ENCODE results near the gene MT1F. TPM values are rescaled to one million over a fixed set of nuclear protein-coding genes. Genes with fewer than 3 reads are reported as not detected.

The MT1F gene
- total RNA-seq, 1 donor, result 3.3 TPM

DNA sequence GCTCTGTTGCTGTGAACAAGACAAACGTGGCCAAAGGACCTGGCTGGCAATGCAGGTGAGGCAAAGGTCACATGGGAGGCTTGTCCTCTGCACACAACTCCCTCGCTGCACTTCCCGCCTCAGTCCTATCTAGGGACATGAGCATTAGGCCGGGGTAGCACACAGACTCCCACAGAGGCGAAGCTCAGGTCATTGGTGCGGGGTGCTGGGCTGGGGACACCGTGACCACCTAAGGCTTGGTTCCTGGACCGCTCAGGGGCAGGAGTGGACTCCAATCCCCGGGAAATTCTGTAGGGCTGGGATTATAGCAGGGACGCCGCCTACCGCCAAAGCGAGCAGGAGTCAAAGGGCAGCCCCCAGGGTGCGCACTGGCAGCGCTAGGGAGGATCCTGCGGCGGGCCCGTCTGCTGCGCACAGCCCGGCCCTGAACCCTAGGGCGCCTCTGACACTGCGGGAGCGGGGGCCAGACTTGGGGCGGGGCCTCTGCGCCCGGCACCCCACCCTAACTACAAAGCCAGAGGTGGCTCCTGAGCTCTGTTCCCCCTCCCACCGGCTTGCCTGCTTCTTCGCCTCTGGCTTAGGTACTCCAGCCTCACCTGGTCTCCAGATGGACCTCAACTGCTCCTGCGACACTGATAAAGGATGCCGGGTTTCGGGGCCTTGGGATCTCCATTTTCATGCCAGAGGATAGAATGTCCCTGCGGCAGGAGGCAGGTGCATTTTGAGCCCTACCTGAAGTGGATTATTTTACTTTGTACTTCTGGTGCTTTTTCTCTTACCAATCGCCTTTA, 9.9 kb upstream of the MT1F start:
- H3K4me1 ChIP-seq (ENCODE audit: insufficient read depth, low read length), result peaks cover 3% of the 10 kb centered on the region
- DNase-seq (ENCODE audit: insufficient read length, low spot score, missing footprints), result no peak
- no peak overlapping the region for H2AFZ ChIP-seq (ENCODE audit: low read length)
- no peaks in the 10 kb centered on the region for H3K36me3 ChIP-seq (ENCODE audit: insufficient read depth, low read length)
- no peaks in the 10 kb centered on the region for H3K9me3 ChIP-seq (ENCODE audit: low read depth, low read length)
- TF ChIP-seq, protein P1, sequence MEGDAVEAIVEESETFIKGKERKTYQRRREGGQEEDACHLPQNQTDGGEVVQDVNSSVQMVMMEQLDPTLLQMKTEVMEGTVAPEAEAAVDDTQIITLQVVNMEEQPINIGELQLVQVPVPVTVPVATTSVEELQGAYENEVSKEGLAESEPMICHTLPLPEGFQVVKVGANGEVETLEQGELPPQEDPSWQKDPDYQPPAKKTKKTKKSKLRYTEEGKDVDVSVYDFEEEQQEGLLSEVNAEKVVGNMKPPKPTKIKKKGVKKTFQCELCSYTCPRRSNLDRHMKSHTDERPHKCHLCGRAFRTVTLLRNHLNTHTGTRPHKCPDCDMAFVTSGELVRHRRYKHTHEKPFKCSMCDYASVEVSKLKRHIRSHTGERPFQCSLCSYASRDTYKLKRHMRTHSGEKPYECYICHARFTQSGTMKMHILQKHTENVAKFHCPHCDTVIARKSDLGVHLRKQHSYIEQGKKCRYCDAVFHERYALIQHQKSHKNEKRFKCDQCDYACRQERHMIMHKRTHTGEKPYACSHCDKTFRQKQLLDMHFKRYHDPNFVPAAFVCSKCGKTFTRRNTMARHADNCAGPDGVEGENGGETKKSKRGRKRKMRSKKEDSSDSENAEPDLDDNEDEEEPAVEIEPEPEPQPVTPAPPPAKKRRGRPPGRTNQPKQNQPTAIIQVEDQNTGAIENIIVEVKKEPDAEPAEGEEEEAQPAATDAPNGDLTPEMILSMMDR (IDR thresholded peaks at IDR 0.05; ENCODE audit: extremely low read depth, low read depth, low read length), result no peak
- H3K4me2 ChIP-seq (ENCODE audit: insufficient read depth, low read length), result no peak overlapping the region
- no peak overlapping the region for H3K27ac ChIP-seq (ENCODE audit: low read depth, low read length)
- H3K27me3 ChIP-seq (ENCODE audit: insufficient read depth, low read length), result peaks cover 57% of the 10 kb centered on the region
- no peaks in the 10 kb centered on the region for H3K79me2 ChIP-seq (ENCODE audit: insufficient read depth, low read length)
- H3K4me3 ChIP-seq (ENCODE audit: insufficient read depth, low read length), result no peak overlapping the region
- no peaks in the 10 kb centered on the region for H4K20me1 ChIP-seq (ENCODE audit: insufficient read depth, low read length)

DNA sequence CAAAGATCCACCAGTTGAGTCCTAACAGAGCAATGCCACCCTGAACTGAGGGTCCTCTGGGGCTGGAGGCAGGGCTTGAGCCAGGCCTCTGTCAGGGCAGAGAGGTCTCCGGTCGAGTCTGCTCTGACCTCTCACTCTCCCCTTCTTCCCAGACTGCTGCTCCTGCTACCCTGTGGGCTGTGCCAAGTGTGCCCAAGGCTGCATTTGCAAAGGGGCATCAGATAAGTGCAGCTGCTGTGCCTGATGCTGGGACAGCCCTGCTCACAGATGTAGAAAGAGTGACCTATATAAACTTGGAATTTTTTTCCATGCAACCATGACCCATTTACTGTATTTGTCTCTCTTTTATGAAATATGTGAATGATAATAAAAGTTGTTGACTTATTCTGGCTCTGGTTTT, 8.5 kb upstream of the MT1F start:
- Histone ChIP-seq H3K27me3 (ENCODE audit: insufficient read depth, low read length) (peaks cover 59% of the 10 kb centered on the region), H3K79me2 (ENCODE audit: insufficient read depth, low read length) (no peaks in the 10 kb centered on the region), H3K4me2 (ENCODE audit: insufficient read depth, low read length) (no peak overlapping the region), H3K4me3 (ENCODE audit: insufficient read depth, low read length) (no peak overlapping the region), H2AFZ (ENCODE audit: low read length) (no peak overlapping the region), H4K20me1 (ENCODE audit: insufficient read depth, low read length) (no peaks in the 10 kb centered on the region), H3K27ac (ENCODE audit: low read depth, low read length) (no peak overlapping the region), H3K9me3 (ENCODE audit: low read depth, low read length) (no peaks in the 10 kb centered on the region), H3K4me1 (ENCODE audit: insufficient read depth, low read length) (no peaks in the 10 kb centered on the region), H3K36me3 (ENCODE audit: insufficient read depth, low read length) (no peaks in the 10 kb centered on the region)
- TF ChIP-seq, protein P1 (IDR thresholded peaks at IDR 0.05; ENCODE audit: extremely low read depth, low read depth, low read length), result no peak
- no peak for DNase-seq (ENCODE audit: insufficient read length, low spot score, missing footprints)

DNA sequence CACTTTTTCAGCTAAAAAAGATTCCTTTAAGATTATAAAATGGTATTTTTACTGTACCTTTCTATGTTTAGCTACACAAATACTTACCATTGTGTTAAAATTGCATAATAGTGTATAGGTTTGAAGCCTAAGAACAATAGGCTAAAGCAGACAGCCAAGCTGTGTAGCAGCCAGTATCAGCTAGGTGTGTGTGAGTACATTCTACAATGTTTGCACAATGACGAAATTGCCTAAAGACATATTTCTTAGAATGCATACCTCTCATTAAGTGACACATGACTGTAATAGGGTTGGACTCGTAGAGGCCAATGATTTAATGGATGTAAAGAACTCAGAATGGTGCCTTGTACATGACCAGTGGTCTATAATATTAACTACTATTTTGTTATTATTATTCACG, 7.9 kb upstream of the MT1F start:
- H3K27me3 ChIP-seq (ENCODE audit: insufficient read depth, low read length), result peaks cover 54% of the 10 kb centered on the region
- H3K4me1 ChIP-seq (ENCODE audit: insufficient read depth, low read length), result no peaks in the 10 kb centered on the region
- TF ChIP-seq, protein P1 (IDR thresholded peaks at IDR 0.05; ENCODE audit: extremely low read depth, low read depth, low read length), result no peak
- no peak overlapping the region for H3K4me3 ChIP-seq (ENCODE audit: insufficient read depth, low read length)
- no peaks in the 10 kb centered on the region for H3K79me2 ChIP-seq (ENCODE audit: insufficient read depth, low read length)
- no peak overlapping the region for H3K4me2 ChIP-seq (ENCODE audit: insufficient read depth, low read length)
- no peaks in the 10 kb centered on the region for H3K9me3 ChIP-seq (ENCODE audit: low read depth, low read length)
- H4K20me1 ChIP-seq (ENCODE audit: insufficient read depth, low read length), result no peaks in the 10 kb centered on the region
- no peak overlapping the region for H2AFZ ChIP-seq (ENCODE audit: low read length)
- H3K27ac ChIP-seq (ENCODE audit: low read depth, low read length), result no peak overlapping the region
- no peak for DNase-seq (ENCODE audit: insufficient read length, low spot score, missing footprints)
- H3K36me3 ChIP-seq (ENCODE audit: insufficient read depth, low read length), result no peaks in the 10 kb centered on the region

DNA sequence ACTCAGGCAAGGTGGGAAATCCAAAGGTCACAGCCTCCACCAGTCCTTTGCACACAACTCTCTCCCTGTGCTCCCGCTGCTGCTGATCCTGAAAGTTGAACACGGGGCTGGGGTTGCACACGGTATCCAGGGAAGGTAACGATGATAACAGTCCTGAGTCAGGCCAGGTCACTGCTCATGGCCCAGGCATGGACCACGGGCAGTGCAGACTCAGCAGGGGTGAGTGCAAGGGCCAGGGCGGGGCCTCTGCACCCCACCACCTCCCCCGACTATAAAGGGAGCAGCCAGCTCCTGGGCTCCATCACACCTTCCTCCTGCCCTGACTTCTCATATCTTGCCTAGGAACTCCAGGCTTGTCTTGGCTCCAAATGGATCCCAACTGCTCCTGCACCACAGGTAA, 6.2 kb upstream of the MT1F start, which contains the start of gene MT1B:
Gene MT1B, plus strand, starts transcription at position 301 of the 400 bp plus-strand sequence. Its CDS starts 68 bp downstream, at position 369.
- TF ChIP-seq, protein P1 (IDR thresholded peaks at IDR 0.05; ENCODE audit: extremely low read depth, low read depth, low read length), result no peak
- Histone ChIP-seq H3K27me3 (ENCODE audit: insufficient read depth, low read length) (peaks cover 44% of the 10 kb centered on the region), H3K36me3 (ENCODE audit: insufficient read depth, low read length) (no peaks in the 10 kb centered on the region), H3K79me2 (ENCODE audit: insufficient read depth, low read length) (no peaks in the 10 kb centered on the region), H3K4me1 (ENCODE audit: insufficient read depth, low read length) (no peaks in the 10 kb centered on the region), H2AFZ (ENCODE audit: low read length) (no peak within 1 kb of the TSS), H4K20me1 (ENCODE audit: insufficient read depth, low read length) (no peaks in the 10 kb centered on the region), H3K4me3 (ENCODE audit: insufficient read depth, low read length) (no peak within 1 kb of the TSS), H3K9me3 (ENCODE audit: low read depth, low read length) (no peaks in the 10 kb centered on the region), H3K27ac (ENCODE audit: low read depth, low read length) (no peak within 1 kb of the TSS), H3K4me2 (ENCODE audit: insufficient read depth, low read length) (no peak within 1 kb of the TSS)
- DNase-seq (ENCODE audit: insufficient read length, low spot score, missing footprints), result no peak
